GM12878 (cell line): ENCODE results near the gene PRIMPOL. TPM values are rescaled to one million over a fixed set of nuclear protein-coding genes. Genes with fewer than 3 reads are reported as not detected.

ENCODE experiments used
- ATAC-seq: fragments of 200-7000 bp; cut with Tn5 transposase; 3 replicates; pipeline ENCODE4 v1.9.1; 2020; ENCODE audit warnings: mild to moderate bottlenecking, moderate library complexity
- BruUV-seq: library from RNA; stranded (reverse); fragments of 400-500 nt; replicated peaks from 2 replicates; lab custom pipeline; 2021; lab: Mats Ljungman, UMichigan
- CTCF ChIA-PET: fragments of 300-600 bp; sonication (Branson Sonifier 250); formaldehyde crosslinking; extraction: SDS; loops from one replicate; lab custom pipeline; 2021; ENCODE audit warnings: inconsistent platforms; lab: Yijun Ruan, JAX
- POLR2A ChIA-PET: fragments of 350-600 bp; formaldehyde crosslinking; extraction: SDS; loops from one replicate; lab custom pipeline; 2021; ENCODE audit warnings: inconsistent platforms; lab: Charles Lee
- RAD21 ChIA-PET: fragments of 300-600 bp; sonication (Branson Sonifier 250); formaldehyde crosslinking; loops from one replicate; lab custom pipeline; 2023; ENCODE audit warnings: antibody characterized with exemption; ENCODE audit not compliant: unreplicated experiment; lab: Charles Lee
- SMC1A ChIA-PET: fragments of 300-600 bp; sonication (Branson Sonifier 250); formaldehyde crosslinking; loops from one replicate; lab custom pipeline; 2023; ENCODE audit not compliant: unreplicated experiment, uncharacterized antibody; lab: Charles Lee
- DNase-seq: peaks from one replicate; pipeline ENCODE4 v3.0.0-alpha.2; 2011; ENCODE audit warnings: low read depth, low spot score
- FAIRE-seq: peaks from 3 replicates; lab custom pipeline; 2011; peaks lifted over from hg19 to GRCh38; lab: Jason Lieb, UNC
- H2AFZ ChIP-seq: 2 replicates; pipeline ENCODE4 v1.6.0; 2011; ENCODE audit warnings: low read depth, low read length, control low read depth; ENCODE audit not compliant: control insufficient read depth
- H3K27ac ChIP-seq: 2 replicates; pipeline ENCODE4 v1.5.1; 2011; ENCODE audit warnings: control low read depth; ENCODE audit not compliant: control insufficient read depth, insufficient read depth
- H3K27me3 ChIP-seq, 2 experiments: replicated peaks in 1 of 2; 2 replicates each; pipeline versions ENCODE4 v1.6.0 to v1.6.1; 2011; ENCODE audit warnings: low read length in 1 of 2; ENCODE audit not compliant: control insufficient read depth in 2 of 2, insufficient read depth in 2 of 2
- H3K36me3 ChIP-seq, 2 experiments: 2 replicates each; pipeline ENCODE4 v1.5.1; 2011; ENCODE audit warnings: low read length in 1 of 2; ENCODE audit not compliant: control insufficient read depth in 2 of 2, insufficient read depth in 2 of 2
- H3K4me1 ChIP-seq: 2 replicates; pipeline ENCODE4 v1.6.1; 2011; ENCODE audit warnings: mild to moderate bottlenecking, low read length, moderate library complexity, mixed read lengths; ENCODE audit not compliant: control insufficient read depth, insufficient read depth
- H3K4me2 ChIP-seq: 2 replicates; pipeline ENCODE4 v1.6.0; 2011; ENCODE audit warnings: control low read depth; ENCODE audit not compliant: control insufficient read depth, insufficient read depth
- H3K4me3 ChIP-seq: fragments of 200-600 bp; sonication (generic); 2 replicates; pipeline ENCODE4 v1.5.1; 2016
- H3K79me2 ChIP-seq: 2 replicates; pipeline ENCODE4 v1.6.0; 2011; ENCODE audit warnings: low read length; ENCODE audit not compliant: control insufficient read depth, insufficient read depth
- H3K9ac ChIP-seq: 2 replicates; pipeline ENCODE4 v1.8.0; 2011; ENCODE audit warnings: low read length, control low read depth, mixed read lengths; ENCODE audit not compliant: control insufficient read depth, insufficient read depth
- H3K9me3 ChIP-seq: replicated peaks from 3 replicates; pipeline ENCODE4 v1.5.1; 2011; ENCODE audit warnings: mild to moderate bottlenecking, low read length; ENCODE audit not compliant: control insufficient read depth, insufficient read depth
- H4K20me1 ChIP-seq: 2 replicates; pipeline ENCODE4 v1.6.0; 2011; ENCODE audit not compliant: control insufficient read depth, insufficient read depth
- MLLT1 ChIP-seq: fragments of 450-650 bp; IDR thresholded peaks from 2 replicates; pipeline ENCODE4 v1.6.1; 2016; ENCODE audit warnings: mild to moderate bottlenecking
- POU2F2 ChIP-seq: IDR thresholded peaks from 3 replicates; pipeline ENCODE4 v1.6.1; 2011; ENCODE audit warnings: low read depth, mild to moderate bottlenecking, low read length, borderline replicate concordance
- RBBP5 ChIP-seq: fragments of 200-600 bp; sonication (generic); conservative IDR thresholded peaks from 2 replicates; pipeline ENCODE4 v1.6.1; 2016
- WGBS: methylation state at CpG from one replicate; pipeline ENCODE4 v1.1.6; 2016; ENCODE audit warnings: low lambda C conversion rate; ENCODE audit not compliant: insufficient replicate concordance, insufficient coverage; ENCODE audit errors: missing lambda C conversion rate; 5-methylcytosine and 5-hydroxymethylcytosine counted together
- in situ Hi-C: fragments of 300-500 bp; cut with MboI; formaldehyde crosslinking; loops from 9 replicates; pipeline ENCODE4 v1.14.3; 2018; ENCODE audit warnings: mixed read lengths
- intact Hi-C: fragments of 100-400 bp; cut with micrococcal nuclease; formaldehyde crosslinking; loops from one replicate; pipeline ENCODE4 v1.14.2; 2022; ENCODE audit not compliant: unreplicated experiment
- polyA plus RNA-seq, 11 experiments: library from polyadenylated mRNA; depleted of rRNA in 4 of 11; unstranded in 6 of 11; stranded (reverse) in 5 of 11; fragments of >200 nt; fragmentation: Nextera tagmentation in 4 of 11; fragmentation: Illumina TruSeq in 1 of 11; extraction: Ambion mirVana in 4 of 11; extraction: Trizol in 1 of 11; gene quantifications; 1 replicate in 1 of 11; 2 replicates in 10 of 11; pipeline versions ENCODE4 v1.2.1 to v1.2.3, GENCODE V29; 2011 to 2016; ENCODE audit warnings: inconsistent platforms in 2 of 11, missing spikeins in 2 of 11, low read depth in 1 of 11
- total RNA-seq, 4 experiments: library from RNA; depleted of rRNA in 3 of 4; stranded (reverse); fragments of >200 nt in 3 of 4; fragmentation: Illumina TruSeq in 1 of 4; extraction: Trizol in 1 of 4; gene quantifications; 2 replicates each; pipeline versions ENCODE4 v1.2.1 to v1.2.3, GENCODE V29; 2013 to 2021

The PRIMPOL gene
- total and polyA plus RNA-seq, 10 of the 15 experiments (the other 5 are each of a cell fraction or from before 2014, with no cell fraction given), result 10.6 to 23.7 (median 14.0) TPM

- no peak for FAIRE-seq
- no peak for ATAC-seq
- intact Hi-C loops, result no loop called here
- TF ChIP-seq MLLT1, result 0 out of 2 replicates have a peak, but pooled peaks have one; percentile 31
- no peak for TF ChIP-seq RBBP5
- TF ChIP-seq POU2F2, result peak; percentile 68; the same call in 1 of the 3 replicates
- Histone ChIP-seq H3K79me2 (no peaks in the 10 kb centered on the region), H3K27ac (peak overlapping the region; percentile 9; the same call in 1 of the 2 replicates), H3K4me1 (peaks cover 10% of the 10 kb centered on the region), H3K9ac (no peak overlapping the region), H3K27me3 (no peaks in the 10 kb centered on the region), H2AFZ (no peak overlapping the region), H3K4me2 (peak overlapping the region; percentile 39), H3K36me3 (no peaks in the 10 kb centered on the region), H3K9me3 (peaks cover 8% of the 10 kb centered on the region; the same call in 2 of the 3 replicates), H4K20me1 (no peaks in the 10 kb centered on the region), H3K4me3 (peak overlapping the region; percentile 16; the same call in 1 of the 2 replicates)
- no peak for DNase-seq
- in situ Hi-C loops, result no loop called here
- BruUV-seq, result no TSS peak
- ChIA-PET POLR2A (interaction anchor here (1.0 to 1.7 kb wide), 6 partner anchors 18 to 33 kb away, joined by 3 to 7 read pairs (median 4); partner anchors contain the start of genes CASP3 and PRIMPOL), CTCF (interaction anchor here (1.1 to 2.6 kb wide), 3 partner anchors 116 to 353 kb away, joined by 3 to 10 read pairs (median 4); partner anchors contain the start of gene CENPU), RAD21 (interaction anchor here (0.6 to 3.0 kb wide), 15 partner anchors 16 to 354 kb away, joined by 3 to 17 read pairs (median 3); partner anchors contain the start of genes CASP3 and CENPU), SMC1A (interaction anchor here (0.5 to 2.0 kb wide), 11 partner anchors 16 to 187 kb away, joined by 3 to 5 read pairs (median 3); partner anchors contain the start of gene CASP3)
- 89% methylated on average over 9 of the region's 9 CpGs for WGBS
Observed at GRCh38 chr4:184617600-184618196, 31.8 kb upstream of the PRIMPOL start.
